Raji (cell line): Measurements from ENCODE around the gene FAM187B.

Source experiments
- POLR2A ChIP-seq: IDR thresholded peaks from 2 replicates; pipeline ENCODE4 v1.6.1; 2011; ENCODE audit warnings: low read depth, low read length, control low read depth; ENCODE audit not compliant: insufficient read depth

FAM187B gene

GRCh38 chr19:35266520-35267352, 38.2 kb upstream of the FAM187B start:
- TF ChIP-seq POLR2A: peak; percentile 6; the same call in 1 of the 2 replicates

- peak; percentile 1; the same call in 1 of the 2 replicates for TF ChIP-seq POLR2A
Measured at GRCh38 chr19:35265900-35266519, 37.5 kb upstream of the FAM187B start.

DNA sequence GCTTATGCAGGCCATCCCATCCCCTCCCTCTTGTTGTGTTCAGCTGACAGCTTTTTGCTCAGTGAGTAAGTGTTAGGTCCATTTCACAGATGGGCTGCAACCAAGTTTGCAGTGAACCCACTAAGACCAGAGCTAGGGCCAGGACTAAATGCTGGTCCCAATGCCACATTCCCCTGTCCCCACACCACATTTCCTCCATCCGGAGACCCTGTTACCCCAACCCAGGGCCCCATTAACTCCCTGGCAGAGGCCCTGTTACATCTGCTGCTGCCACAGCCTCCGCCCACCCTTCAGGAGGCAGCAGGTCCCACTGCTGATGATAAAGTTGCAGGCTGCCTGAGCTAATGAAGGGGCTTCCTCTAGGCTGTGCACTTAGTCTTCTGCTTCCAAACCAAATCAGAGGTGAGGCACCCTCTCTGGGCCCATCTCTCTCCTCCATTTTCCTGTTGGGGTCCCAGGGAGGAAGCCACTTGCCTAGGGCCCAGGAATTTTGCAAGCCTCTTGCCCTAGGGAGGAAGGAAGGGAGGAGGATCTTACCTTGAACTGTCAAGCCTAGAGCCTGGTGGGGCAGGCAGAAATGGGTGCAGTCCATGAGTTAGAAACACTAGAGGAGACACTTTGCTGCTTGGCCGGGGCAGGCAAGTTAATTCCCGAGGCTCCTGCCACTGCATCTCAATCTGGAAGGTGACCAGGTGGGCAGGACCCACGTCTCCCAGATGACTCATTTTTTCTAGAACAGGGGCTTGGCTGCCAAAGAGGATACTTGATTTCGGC, 36.8 kb upstream of the FAM187B start:
- 0 out of 2 replicates have a peak, but pooled peaks have one; percentile 12 for TF ChIP-seq POLR2A

DNA sequence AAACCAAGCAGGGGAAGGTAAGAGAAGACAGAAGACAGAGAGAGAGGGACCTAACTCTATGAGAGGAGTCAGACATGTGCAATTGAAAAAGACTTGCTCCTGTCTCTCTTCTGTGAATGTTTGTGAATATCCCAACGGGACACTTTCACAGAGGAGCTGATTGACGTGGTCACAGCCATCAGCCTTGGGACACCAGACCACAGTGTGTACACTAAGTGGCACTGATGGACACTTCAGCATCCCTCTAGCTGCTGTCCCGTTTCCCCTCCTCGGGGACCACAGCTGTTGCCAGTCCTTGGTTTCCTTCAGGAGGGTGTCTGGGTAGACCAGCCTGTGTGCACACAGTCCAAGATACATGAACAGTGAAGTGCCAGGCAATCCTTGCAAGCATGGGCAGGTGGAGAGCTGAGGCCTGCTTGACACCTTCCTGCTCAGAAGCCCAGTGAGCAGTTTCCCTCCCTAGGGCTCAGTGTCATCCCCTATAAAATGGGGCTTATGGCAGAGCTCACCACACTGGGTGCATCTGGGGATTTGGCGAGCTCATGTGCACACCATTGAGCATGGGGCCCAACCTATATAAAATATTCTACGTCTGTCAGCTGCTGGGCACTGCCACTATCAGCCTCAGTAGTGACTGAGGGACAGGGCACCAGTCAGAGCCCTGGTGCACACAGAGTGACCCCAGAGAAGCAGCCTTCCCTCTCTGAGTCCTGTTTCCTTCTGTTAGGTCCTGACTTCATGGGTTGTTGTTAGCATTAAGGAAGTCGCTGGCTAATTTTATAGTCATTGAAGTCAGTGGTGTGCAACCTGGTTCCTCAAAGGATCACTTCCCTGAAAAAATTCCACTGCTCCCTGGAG, 36.0 kb upstream of the FAM187B start:
- TF ChIP-seq POLR2A: 0 out of 2 replicates have a peak, but pooled peaks have one; percentile 12

DNA sequence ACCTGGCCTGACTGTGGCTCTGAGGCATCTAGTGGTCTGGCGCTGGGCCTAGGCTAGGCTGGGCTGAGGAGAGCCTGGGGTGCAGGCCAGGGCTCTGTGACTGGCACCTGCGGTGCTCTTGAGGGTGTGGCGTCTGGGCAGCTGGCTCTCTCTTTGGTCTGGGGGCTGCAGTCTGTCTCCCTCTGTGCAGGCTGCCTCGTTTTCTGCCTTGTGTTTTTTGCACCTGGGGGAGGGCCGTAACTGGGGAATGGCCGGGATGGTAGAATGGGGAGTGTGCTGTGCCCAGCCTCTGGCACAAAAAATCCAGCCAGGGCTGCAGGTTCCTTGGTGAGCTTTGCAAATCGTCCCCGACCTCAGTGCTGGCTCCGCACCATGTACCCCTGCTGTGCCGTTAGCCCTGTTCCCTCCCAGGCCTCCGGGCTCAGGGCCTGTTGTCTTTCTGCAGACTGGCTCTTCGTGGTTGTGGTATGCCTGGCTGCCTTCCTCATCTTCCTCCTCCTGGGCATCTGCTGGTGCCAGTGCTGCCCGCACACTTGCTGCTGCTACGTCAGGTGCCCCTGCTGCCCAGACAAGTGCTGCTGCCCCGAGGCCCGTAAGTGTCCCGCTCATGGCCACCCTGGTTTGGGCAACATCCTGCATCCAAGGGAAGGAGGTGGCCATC, 33.7 kb upstream of the FAM187B start:
- peak; percentile 17; the same call in 1 of the 2 replicates for TF ChIP-seq POLR2A

DNA sequence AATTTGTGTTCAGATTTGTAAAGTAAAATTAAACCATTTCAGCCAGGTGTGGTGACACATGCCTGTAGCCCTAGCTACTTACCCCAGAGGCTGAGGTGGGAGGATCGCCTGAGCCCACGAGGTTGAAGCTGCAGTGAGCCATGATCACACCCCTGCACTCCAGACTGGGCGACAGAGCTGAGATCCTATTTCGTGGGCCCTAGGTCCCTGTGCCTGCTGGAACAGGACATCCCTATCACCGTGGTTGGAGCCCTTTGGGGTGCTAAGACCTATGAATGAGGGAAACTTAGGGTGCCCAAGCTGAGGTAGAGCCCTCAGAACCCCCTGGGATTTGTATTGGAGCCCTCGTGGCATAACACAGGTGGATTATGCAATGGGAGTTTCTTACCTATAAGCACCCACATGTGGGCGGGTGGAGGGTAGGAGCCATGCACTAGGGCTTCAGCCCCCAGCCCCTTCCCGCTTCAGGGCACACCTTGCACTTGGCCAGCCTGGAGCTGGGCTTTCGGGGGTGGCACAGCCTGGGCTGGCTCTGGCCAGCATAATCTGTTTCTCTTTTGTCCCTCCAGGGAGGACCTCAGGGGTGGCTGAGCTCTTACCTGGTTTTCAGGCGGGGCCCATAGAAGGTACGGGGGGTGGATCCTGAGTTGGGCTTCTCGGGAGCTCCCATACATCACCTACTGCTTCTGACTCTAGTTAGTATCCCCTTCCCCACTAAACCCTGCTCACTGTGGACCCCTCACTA, 33.0 kb upstream of the FAM187B start:
- TF ChIP-seq POLR2A: peak; percentile 27; the same call in 1 of the 2 replicates

- TF ChIP-seq POLR2A: no peak
Measured at GRCh38 chr19:35260694-35261304, 32.3 kb upstream of the FAM187B start.

DNA sequence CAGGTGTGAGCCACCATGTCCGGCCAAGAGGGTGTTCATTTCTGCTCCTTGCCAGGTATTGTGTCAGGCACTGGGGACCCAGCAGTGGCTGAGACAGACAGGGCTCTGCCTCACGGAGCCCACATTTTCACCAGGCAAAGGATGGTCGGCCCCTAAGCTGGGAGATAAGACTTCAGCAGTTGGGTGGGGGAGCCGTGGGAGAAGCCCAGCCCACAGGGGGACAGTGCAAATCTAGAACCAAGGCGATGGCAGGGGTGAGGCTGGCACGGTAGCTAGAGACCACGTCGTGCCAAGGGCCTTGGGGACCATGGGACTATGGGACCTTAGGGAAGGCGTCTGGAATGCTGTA, 28.5 kb upstream of the FAM187B start:
- TF ChIP-seq POLR2A: no peak

GRCh38 chr19:35256566-35256965, 28.0 kb upstream of the FAM187B start:
- TF ChIP-seq POLR2A: no peak

- TF ChIP-seq POLR2A: no peak
Measured at GRCh38 chr19:35254341-35255297, 26.1 kb upstream of the FAM187B start.

DNA sequence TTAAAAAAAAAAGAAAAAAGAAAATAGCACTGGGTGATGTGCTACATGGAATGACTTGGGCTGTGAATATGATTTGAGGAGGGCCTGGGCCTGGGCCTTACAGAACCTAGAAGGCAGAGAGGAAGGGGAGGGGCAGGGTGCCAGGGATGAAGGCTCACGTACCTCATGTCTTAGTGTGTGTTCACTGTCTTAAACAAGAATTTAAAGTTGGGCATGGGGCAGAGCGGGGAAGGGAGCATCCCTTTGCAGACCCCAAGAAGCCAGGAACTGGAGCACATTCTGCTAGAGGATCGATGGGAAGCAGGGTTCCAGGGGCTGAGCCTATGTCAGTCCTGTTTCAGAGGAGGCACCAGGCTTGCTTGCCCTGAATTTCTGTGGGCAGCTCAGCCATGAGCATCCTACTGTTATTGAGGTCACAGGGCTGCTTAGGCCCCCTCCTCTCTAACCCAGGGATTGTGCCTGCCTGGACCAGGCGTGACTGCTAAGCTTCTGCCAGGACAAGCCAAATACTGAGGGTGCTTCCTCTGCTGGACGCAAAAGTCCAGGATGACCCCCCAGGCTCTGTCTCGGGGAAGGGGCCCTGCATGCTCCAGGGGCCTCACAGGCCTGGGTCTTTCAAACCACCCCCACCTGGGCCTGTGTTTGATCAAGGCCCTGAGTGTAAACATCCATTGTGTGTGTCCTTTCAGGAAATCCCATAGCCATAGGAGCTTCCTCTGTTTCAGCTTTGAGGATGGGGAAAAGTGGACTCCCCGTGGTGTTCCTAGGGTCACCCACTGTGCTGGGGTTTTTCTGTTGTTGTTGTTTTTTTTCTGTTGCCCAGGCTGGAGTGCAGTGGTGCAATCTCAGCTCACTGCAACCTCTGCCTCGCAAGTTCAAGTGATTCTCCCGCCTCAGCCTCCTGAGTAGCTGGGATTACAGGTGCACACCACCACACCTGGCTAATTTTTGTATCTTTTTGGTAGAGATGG, 25.1 kb upstream of the FAM187B start:
- TF ChIP-seq POLR2A: no peak
